ENCODE data around the gene KRT24. TPM values are rescaled to one million over a fixed set of nuclear protein-coding genes. Genes with fewer than 3 reads are reported as not detected.

KRT24 gene
- total RNA-seq, 1 experiment from 2014 or later, result not detected

DNA sequence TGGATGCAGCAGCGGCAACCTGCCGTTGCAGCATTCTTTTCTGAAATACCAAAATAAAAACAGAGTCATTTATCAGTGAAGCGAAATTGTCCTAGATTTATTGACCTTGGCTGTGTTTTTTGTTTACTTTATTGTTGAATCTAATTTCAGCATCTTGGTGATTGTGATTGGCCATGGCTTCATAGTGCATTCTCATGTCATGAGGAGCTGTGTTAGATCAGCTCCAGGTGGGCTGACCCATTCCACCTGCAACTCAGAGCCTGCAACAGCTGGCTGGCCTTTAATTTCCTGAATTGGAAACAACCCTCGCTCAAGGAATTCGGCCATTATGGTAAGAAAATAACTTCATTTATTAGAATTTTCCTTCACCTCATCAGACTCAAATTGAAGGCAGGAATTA is 16.4 kb downstream of the KRT24 start:
- Histone ChIP-seq H3K27me3 (ENCODE audit: low read length) (no peaks in the 10 kb centered on the region), H3K36me3 (ENCODE audit: insufficient read depth, low read length) (no peaks in the 10 kb centered on the region), H3K79me2 (ENCODE audit: low read length) (no peaks in the 10 kb centered on the region), H3K9me3 (ENCODE audit: low read length) (no peaks in the 10 kb centered on the region), H3K27ac (ENCODE audit: low read length) (no peak overlapping the region), H3K4me2 (ENCODE audit: low read depth, low read length, poor library complexity, severe bottlenecking) (no peak overlapping the region), H3K4me1 (ENCODE audit: low read length) (peaks cover 4% of the 10 kb centered on the region), H4K20me1 (ENCODE audit: insufficient read depth, low read depth, low read length) (no peaks in the 10 kb centered on the region), H2AFZ (ENCODE audit: low read length) (no peak overlapping the region), H3K9me2 (replicated peaks; ENCODE audit: insufficient read depth, low read length) (no peaks in the 10 kb centered on the region), H3K9ac (ENCODE audit: low read length) (no peak overlapping the region), H3K4me3 (ENCODE audit: low read length) (no peak overlapping the region)
- DNase-seq, result no peak

- Histone ChIP-seq H2AFZ (ENCODE audit: low read length) (no peak overlapping the region), H3K9me3 (ENCODE audit: low read length) (no peaks in the 10 kb centered on the region), H3K4me2 (ENCODE audit: low read depth, low read length, poor library complexity, severe bottlenecking) (no peak overlapping the region), H3K9me2 (replicated peaks; ENCODE audit: insufficient read depth, low read length) (no peaks in the 10 kb centered on the region), H3K79me2 (ENCODE audit: low read length) (no peaks in the 10 kb centered on the region), H3K27ac (ENCODE audit: low read length) (no peak overlapping the region), H3K4me3 (ENCODE audit: low read length) (no peak overlapping the region), H3K27me3 (ENCODE audit: low read length) (no peaks in the 10 kb centered on the region), H4K20me1 (ENCODE audit: insufficient read depth, low read depth, low read length) (no peaks in the 10 kb centered on the region), H3K36me3 (ENCODE audit: insufficient read depth, low read length) (no peaks in the 10 kb centered on the region), H3K9ac (ENCODE audit: low read length) (no peak overlapping the region), H3K4me1 (ENCODE audit: low read length) (no peaks in the 10 kb centered on the region)
- no peak for DNase-seq
Measured at GRCh38 chr17:40686192-40686591, 17.4 kb downstream of the KRT24 start.

- no peak overlapping the region for H3K4me2 ChIP-seq (ENCODE audit: low read depth, low read length, poor library complexity, severe bottlenecking)
- H3K4me3 ChIP-seq (ENCODE audit: low read length), result no peak overlapping the region
- DNase-seq, result no peak
- H2AFZ ChIP-seq (ENCODE audit: low read length), result no peak overlapping the region
- H3K9me2 ChIP-seq (replicated peaks; ENCODE audit: insufficient read depth, low read length), result no peaks in the 10 kb centered on the region
- no peak overlapping the region for H3K9ac ChIP-seq (ENCODE audit: low read length)
- H3K79me2 ChIP-seq (ENCODE audit: low read length), result no peaks in the 10 kb centered on the region
- H3K9me3 ChIP-seq (ENCODE audit: low read length), result no peaks in the 10 kb centered on the region
- H4K20me1 ChIP-seq (ENCODE audit: insufficient read depth, low read depth, low read length), result no peaks in the 10 kb centered on the region
- H3K36me3 ChIP-seq (ENCODE audit: insufficient read depth, low read length), result no peaks in the 10 kb centered on the region
- no peaks in the 10 kb centered on the region for H3K4me1 ChIP-seq (ENCODE audit: low read length)
- no peaks in the 10 kb centered on the region for H3K27me3 ChIP-seq (ENCODE audit: low read length)
- no peak overlapping the region for H3K27ac ChIP-seq (ENCODE audit: low read length)
Measured at GRCh38 chr17:40680998-40681397, 22.6 kb downstream of the KRT24 start.

DNA sequence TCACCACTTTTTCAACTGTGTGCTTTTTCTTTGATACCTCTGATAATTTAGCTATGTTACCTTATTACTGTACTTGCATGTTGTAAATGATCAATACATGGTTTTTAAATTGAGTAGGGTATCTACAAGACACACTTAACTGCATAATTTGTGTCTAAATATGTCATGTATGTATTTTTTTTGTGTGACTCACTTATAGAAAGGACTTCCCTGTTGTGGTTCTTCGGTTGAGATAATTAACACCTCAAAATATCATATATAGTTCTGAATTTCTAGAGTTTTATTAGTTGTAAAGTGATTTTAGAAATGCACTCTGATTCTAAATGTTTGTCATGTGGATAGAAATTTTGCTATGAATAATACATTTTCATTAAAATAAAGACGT is 24.0 kb downstream of the KRT24 start:
- no peaks in the 10 kb centered on the region for H3K9me3 ChIP-seq (ENCODE audit: low read length)

DNA sequence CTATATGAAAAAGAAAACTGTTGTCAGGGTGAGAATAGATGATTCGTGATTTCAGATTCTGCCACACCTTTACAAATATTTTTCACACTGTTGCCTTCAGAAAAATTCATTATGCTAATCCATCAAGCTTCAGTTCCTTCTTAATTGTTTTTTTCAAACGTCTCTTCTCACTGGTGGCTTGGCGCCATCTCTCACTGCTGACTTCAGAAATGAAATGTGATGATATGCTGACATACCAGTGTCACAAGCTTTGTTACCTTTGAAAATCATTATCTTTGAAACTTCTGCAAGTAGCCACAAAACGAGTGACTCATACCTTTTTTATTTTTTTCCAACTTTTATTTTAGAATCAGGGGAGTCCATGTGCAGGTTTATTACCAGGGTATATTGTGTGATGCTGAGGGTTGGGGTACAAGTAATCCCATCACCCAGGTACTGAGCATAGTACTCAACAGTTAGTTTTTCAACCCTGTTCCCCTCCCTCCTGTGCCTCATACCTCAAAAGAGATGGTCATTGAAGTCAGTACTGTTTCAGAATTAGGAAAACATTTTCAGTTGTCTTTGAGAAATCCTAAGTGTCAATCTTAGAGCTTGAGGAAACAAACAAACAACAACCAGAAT is 24.5 kb downstream of the KRT24 start:
- Histone ChIP-seq H3K27ac (ENCODE audit: low read length) (no peak overlapping the region), H3K27me3 (ENCODE audit: low read length) (no peaks in the 10 kb centered on the region), H3K36me3 (ENCODE audit: insufficient read depth, low read length) (no peaks in the 10 kb centered on the region), H3K79me2 (ENCODE audit: low read length) (no peaks in the 10 kb centered on the region), H3K4me3 (ENCODE audit: low read length) (no peak overlapping the region), H3K4me1 (ENCODE audit: low read length) (no peaks in the 10 kb centered on the region), H3K4me2 (ENCODE audit: low read depth, low read length, poor library complexity, severe bottlenecking) (no peak overlapping the region), H3K9ac (ENCODE audit: low read length) (no peak overlapping the region), H3K9me2 (replicated peaks; ENCODE audit: insufficient read depth, low read length) (no peaks in the 10 kb centered on the region), H4K20me1 (ENCODE audit: insufficient read depth, low read depth, low read length) (no peaks in the 10 kb centered on the region), H3K9me3 (ENCODE audit: low read length) (no peaks in the 10 kb centered on the region), H2AFZ (ENCODE audit: low read length) (no peak overlapping the region)
- no peak for DNase-seq

More for the DNA sequence above, 24.0 kb downstream of the KRT24 start:
- no peak for DNase-seq
- Histone ChIP-seq H3K36me3 (ENCODE audit: insufficient read depth, low read length) (no peaks in the 10 kb centered on the region), H3K27ac (ENCODE audit: low read length) (no peak overlapping the region), H2AFZ (ENCODE audit: low read length) (no peak overlapping the region), H3K79me2 (ENCODE audit: low read length) (no peaks in the 10 kb centered on the region), H3K27me3 (ENCODE audit: low read length) (no peaks in the 10 kb centered on the region), H3K4me1 (ENCODE audit: low read length) (no peaks in the 10 kb centered on the region), H3K9me2 (replicated peaks; ENCODE audit: insufficient read depth, low read length) (no peaks in the 10 kb centered on the region), H3K9ac (ENCODE audit: low read length) (no peak overlapping the region), H3K4me3 (ENCODE audit: low read length) (no peak overlapping the region), H3K4me2 (ENCODE audit: low read depth, low read length, poor library complexity, severe bottlenecking) (no peak overlapping the region), H4K20me1 (ENCODE audit: insufficient read depth, low read depth, low read length) (no peaks in the 10 kb centered on the region)

- Histone ChIP-seq H2AFZ (ENCODE audit: low read length) (no peak overlapping the region), H3K4me3 (ENCODE audit: low read length) (no peak overlapping the region), H3K9me3 (ENCODE audit: low read length) (no peaks in the 10 kb centered on the region), H3K9ac (ENCODE audit: low read length) (no peak overlapping the region), H3K27ac (ENCODE audit: low read length) (no peak overlapping the region), H3K79me2 (ENCODE audit: low read length) (no peaks in the 10 kb centered on the region), H3K9me2 (replicated peaks; ENCODE audit: insufficient read depth, low read length) (no peaks in the 10 kb centered on the region), H3K36me3 (ENCODE audit: insufficient read depth, low read length) (no peaks in the 10 kb centered on the region), H4K20me1 (ENCODE audit: insufficient read depth, low read depth, low read length) (no peaks in the 10 kb centered on the region), H3K4me2 (ENCODE audit: low read depth, low read length, poor library complexity, severe bottlenecking) (no peak overlapping the region), H3K4me1 (ENCODE audit: low read length) (no peaks in the 10 kb centered on the region), H3K27me3 (ENCODE audit: low read length) (no peaks in the 10 kb centered on the region)
- no peak for DNase-seq
Measured at GRCh38 chr17:40675905-40676304, 27.6 kb downstream of the KRT24 start.

GRCh38 chr17:40672654-40673053 is 30.9 kb downstream of the KRT24 start:
- Histone ChIP-seq H4K20me1 (ENCODE audit: insufficient read depth, low read depth, low read length) (no peaks in the 10 kb centered on the region), H3K9me3 (ENCODE audit: low read length) (no peaks in the 10 kb centered on the region), H3K4me2 (ENCODE audit: low read depth, low read length, poor library complexity, severe bottlenecking) (no peak overlapping the region), H3K36me3 (ENCODE audit: insufficient read depth, low read length) (no peaks in the 10 kb centered on the region), H3K4me3 (ENCODE audit: low read length) (no peak overlapping the region), H2AFZ (ENCODE audit: low read length) (no peak overlapping the region), H3K9ac (ENCODE audit: low read length) (no peak overlapping the region), H3K27ac (ENCODE audit: low read length) (no peak overlapping the region), H3K4me1 (ENCODE audit: low read length) (no peaks in the 10 kb centered on the region), H3K79me2 (ENCODE audit: low read length) (no peaks in the 10 kb centered on the region), H3K9me2 (replicated peaks; ENCODE audit: insufficient read depth, low read length) (no peaks in the 10 kb centered on the region), H3K27me3 (ENCODE audit: low read length) (no peaks in the 10 kb centered on the region)
- DNase-seq, result no peak

DNA sequence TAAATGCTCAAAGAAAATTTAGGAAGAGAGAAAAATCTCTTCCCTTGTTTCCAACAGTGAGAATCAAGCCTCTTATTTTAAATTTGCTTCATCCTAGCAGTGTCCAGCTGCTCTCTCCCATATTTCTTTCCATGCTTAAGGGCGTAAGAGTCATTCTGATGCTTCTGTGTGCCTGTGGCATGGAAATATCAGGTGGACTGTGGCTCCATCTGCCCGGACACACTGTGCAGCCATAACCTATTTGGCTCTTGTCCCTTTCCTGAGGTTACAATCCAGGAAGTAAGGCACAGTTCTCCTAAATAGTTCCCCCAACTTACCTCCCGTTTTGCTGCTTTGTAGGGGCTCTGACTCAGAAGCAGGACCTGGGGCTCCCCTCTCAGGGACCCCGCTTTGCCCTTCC is 32.3 kb downstream of the KRT24 start:
- Histone ChIP-seq H3K27me3 (ENCODE audit: low read length) (no peaks in the 10 kb centered on the region), H3K4me2 (ENCODE audit: low read depth, low read length, poor library complexity, severe bottlenecking) (no peak overlapping the region), H2AFZ (ENCODE audit: low read length) (no peak overlapping the region), H3K79me2 (ENCODE audit: low read length) (no peaks in the 10 kb centered on the region), H3K9me2 (replicated peaks; ENCODE audit: insufficient read depth, low read length) (no peaks in the 10 kb centered on the region), H3K27ac (ENCODE audit: low read length) (no peak overlapping the region), H3K4me3 (ENCODE audit: low read length) (no peak overlapping the region), H4K20me1 (ENCODE audit: insufficient read depth, low read depth, low read length) (no peaks in the 10 kb centered on the region), H3K9me3 (ENCODE audit: low read length) (no peaks in the 10 kb centered on the region), H3K9ac (ENCODE audit: low read length) (no peak overlapping the region), H3K4me1 (ENCODE audit: low read length) (no peaks in the 10 kb centered on the region), H3K36me3 (ENCODE audit: insufficient read depth, low read length) (no peaks in the 10 kb centered on the region)
- DNase-seq, result no peak

GRCh38 chr17:40666331-40666730 is 37.2 kb downstream of the KRT24 start:
- H3K9ac ChIP-seq (ENCODE audit: low read length), result no peak overlapping the region
- H3K4me2 ChIP-seq (ENCODE audit: low read depth, low read length, poor library complexity, severe bottlenecking), result no peak overlapping the region
- H2AFZ ChIP-seq (ENCODE audit: low read length), result no peak overlapping the region
- H3K27ac ChIP-seq (ENCODE audit: low read length), result no peak overlapping the region
- no peak overlapping the region for H3K4me3 ChIP-seq (ENCODE audit: low read length)
- no peaks in the 10 kb centered on the region for H3K4me1 ChIP-seq (ENCODE audit: low read length)
- H3K79me2 ChIP-seq (ENCODE audit: low read length), result no peaks in the 10 kb centered on the region
- H3K9me2 ChIP-seq (replicated peaks; ENCODE audit: insufficient read depth, low read length), result no peaks in the 10 kb centered on the region
- no peaks in the 10 kb centered on the region for H4K20me1 ChIP-seq (ENCODE audit: insufficient read depth, low read depth, low read length)
- H3K27me3 ChIP-seq (ENCODE audit: low read length), result 0 out of 2 replicates have a peak, but pooled peaks cover 2% of the 10 kb centered on the region
- no peaks in the 10 kb centered on the region for H3K9me3 ChIP-seq (ENCODE audit: low read length)
- no peak for DNase-seq
- H3K36me3 ChIP-seq (ENCODE audit: insufficient read depth, low read length), result no peaks in the 10 kb centered on the region
